Measurements from ENCODE around the gene GKAP1.
"Not testable (repeated sequence)": the region's sequence is repeated elsewhere in the genome, so short reads cannot be mapped to it uniquely, and the experiment has no call there.

Gene GKAP1

DNA sequence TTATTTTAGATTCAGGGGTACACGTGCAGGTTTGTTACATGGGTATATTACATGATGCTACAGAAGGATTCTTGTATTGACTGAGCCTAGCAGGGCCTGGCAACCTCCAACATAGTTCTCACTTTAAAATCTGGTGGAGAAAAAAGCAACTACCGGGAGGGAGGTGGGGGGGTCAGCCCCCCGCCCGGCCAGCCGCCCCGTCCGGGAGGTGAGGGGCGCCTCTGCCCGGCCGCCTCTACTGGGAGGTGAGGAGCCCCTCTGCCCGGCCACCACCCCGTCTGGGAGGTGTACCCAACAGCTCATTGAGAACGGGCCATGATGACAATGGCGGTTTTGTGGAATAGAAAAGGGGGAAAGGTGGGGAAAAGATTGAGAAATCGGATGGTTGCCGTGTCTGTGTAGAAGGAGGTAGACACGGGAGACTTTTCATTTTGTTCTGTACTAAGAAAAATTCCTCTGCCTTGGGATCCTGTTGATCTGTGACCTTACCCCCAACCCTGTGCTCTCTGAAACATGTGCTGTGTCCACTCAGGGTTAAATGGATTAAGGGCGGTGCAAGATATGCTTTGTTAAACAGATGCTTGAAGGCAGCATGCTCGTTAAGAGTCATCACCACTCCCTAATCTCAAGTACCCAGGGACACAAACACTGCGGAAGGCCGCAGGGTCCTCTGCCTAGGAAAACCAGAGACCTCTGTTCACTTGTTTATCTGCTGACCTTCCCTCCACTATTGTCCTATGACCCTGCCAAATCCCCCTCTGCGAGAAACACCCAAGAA is 88.8 kb downstream of the GKAP1 start:
- DNase-seq (ENCODE audit: low read depth in 2 of 2): not testable (repeated sequence)

DNA sequence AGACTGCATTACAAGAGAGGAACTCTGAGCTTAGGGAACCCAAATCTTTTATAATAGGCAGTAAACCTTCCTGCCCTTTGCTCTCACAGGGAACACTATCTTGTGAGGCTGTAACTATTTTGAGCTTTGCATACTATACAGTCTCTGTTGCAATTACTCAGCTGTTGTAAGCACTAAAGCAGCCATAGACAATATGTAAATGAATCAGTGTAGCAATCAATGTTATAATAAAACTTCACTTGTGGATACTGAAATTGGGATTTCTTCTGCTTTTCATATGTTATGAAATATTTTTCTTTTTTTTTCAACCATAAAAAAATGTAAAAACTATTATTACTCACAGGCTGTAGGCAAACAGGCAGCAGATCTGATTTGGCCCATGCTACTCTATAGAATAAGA is 93.1 kb downstream of the GKAP1 start:
- DNase-seq (ENCODE audit: low read depth in 2 of 2): no peak

DNA sequence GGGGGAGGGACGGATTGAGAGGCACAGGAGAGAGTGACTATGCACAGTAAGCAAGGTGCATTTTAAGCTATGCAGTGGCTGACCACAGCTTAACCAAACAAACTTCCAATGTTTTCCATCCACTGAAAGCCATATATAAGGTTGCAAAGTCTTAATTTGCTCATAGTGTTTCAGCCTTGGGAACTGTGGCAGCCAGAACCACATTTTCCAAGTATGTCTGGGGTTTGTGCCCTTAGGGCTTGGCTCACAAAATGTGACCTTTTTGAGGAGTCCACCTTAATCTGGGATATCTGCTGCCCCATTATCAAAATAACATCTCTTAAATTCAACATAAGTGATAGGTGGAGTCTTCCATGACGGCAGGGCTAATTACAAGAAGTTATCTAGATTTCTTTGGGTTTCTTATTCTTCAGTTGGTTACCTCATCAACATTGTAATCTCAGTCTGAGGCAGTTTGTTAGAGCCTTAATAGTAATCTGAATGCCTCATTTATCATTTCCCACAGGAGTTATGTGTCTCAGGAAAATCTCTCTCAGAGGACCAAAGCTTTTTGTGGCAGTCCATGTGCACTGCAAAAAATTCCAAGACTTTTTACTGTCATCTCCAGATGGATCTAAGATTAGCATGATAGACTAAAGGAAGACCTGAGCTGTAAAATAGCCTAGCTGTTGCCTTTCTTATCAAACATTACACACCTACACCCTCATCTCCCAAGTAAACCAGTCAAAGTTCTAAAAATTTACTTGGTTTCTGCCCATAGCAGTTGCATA is 94.7 kb downstream of the GKAP1 start:
- no peak for DNase-seq (ENCODE audit: low read depth in 2 of 2)

DNA sequence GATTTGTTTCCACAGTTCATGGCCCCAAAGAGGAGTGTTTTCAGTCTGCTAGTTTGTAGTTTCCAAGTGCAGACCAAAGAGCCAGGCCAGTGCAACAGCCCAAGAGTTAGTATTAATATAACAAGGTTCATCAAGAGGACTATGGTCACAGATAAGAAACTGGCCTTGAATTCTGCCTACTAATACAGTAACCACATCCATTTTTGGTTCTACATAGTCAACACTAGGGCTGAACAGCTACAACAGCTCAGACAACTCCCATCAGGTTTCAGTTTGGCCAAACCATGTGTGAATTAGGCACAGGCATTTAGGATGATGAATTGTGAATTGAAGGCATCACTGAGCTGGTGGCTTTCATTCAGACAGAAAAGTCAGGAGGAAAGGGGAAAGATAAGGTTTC is 96.1 kb downstream of the GKAP1 start:
- no peak for DNase-seq (ENCODE audit: low read depth in 2 of 2)

DNA sequence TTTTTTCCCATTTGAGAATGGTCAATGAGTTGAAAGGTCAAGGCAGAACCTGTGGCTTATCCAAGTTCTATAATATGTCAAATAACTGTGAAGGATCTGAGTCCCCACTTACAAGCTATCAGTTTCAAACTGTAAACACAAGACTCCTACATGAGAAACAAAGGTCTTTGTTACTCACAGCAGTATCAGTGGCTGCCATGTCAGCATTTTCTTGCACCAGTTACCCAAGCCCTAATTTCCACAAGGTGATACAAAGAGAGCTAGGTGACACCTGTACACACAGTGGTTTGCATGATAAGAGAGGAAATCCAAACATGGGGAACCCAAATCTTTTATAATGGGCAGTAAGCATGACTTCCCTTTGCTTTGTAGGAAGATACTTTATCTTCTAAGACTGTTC is 101.8 kb downstream of the GKAP1 start:
- no peak for DNase-seq (ENCODE audit: low read depth in 2 of 2)

DNA sequence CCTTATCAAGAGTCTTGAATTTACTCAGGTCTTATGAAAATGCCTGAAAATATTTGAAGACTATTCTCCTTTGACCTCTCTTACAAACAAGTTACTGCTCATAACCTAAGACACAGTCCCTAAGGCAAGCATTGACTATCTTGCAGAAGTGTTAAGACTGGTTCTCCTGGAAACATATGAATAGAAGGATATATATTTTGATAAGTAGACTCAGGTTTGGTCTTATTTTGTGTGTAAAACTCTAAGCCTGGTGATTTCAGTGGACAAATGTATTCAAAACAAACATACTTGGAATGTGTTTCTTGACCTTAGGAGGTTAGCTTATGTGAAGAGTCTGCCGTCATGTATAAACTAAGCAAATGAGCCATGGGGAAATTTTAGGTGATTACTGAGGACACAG is 102.3 kb downstream of the GKAP1 start:
- no peak for DNase-seq (ENCODE audit: low read depth in 2 of 2)

DNA sequence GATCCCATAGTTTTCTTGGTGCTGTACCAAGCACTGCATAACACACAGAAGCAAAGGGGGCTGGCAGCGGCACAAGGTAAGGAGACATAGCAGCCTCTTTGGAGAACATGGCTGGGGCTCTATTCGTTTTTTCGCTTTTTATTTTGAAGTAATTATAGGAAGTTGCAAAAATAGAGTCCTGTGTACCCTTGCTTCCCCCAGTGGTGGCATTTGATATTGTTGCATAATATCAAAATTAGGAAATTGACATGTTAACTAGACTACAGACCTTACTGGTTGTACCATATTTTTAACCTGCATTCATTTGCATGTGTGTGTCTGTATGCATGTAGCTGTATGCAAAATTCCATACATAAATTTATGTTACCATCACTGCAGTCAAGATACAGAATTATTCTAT is 103.2 kb downstream of the GKAP1 start:
- DNase-seq (ENCODE audit: low read depth in 2 of 2): no peak

DNA sequence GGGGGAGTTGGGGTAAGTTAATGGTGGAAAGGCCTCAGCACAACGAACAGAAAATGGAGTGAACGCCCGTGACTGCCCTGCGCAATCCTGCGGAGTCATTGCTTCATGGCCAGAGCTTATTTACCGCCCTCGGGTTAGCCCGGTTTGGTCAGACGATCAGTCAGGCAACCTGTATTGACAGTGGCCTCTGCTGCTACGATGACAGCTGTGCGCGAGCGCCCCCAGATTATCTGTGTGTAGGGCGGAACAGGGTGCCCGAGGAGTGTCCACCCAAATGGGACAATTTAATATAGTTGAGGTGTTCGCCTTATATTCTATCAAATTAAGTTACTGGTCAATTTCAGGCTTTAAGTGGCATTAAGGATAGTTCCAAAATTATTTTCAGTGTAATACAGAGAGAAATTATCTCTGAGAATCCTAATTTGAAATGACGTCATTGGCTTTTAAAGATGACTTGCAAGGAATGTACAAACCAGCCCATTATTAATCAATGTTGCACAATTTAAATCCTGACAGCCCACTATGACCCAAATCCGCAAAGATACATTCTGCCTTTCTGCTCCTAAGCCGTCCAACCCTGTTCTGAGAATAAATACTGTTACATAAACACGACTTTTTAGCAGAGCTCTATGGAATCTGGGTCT is 108.9 kb downstream of the GKAP1 start:
- DNase-seq (ENCODE audit: low read depth in 2 of 2): no peak

DNA sequence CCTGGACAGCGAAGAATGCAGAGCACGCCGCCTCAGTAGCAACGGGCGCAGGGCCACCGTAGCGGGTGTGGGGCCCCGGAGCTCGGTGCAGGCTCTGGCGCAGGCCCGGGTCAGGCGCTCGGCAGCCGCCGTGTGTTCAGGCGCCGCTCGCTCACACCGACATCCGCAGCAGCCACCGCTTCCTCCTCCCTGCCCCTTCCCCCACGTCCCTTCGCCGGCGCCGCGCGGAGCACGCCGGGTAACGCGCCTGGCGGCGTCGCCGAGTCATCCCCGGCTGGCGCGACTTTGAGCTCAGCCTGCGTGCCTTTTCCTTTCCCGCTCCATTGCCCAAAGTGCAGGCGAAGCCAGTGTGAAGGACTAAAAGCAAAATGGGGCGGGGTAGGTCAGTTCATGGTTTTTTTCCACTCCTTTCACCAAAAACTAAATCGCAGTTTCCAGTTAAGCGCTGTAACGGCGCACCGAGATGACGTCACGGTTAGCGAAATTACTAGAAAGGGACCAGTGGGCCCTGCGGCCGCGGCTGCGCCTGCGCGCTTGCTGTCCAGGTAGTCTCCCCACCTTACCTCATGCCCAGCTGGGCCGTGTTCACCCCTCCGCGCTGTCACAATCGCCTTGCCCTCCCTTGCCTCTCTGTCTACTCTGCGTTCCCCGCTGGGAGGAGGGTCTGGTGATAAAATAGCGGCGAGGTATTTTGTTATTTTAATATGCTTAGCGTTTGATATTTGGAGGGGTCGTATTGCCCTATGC is 109.6 kb downstream of the GKAP1 start, which contains the start of gene UBQLN1:
UBQLN1 (minus strand) TSS at position 191 of the 747 bp plus-strand sequence. CDS start 279 bp downstream, outside the sequence.
- DNase-seq (ENCODE audit: low read depth in 2 of 2): peak; percentile 77

DNA sequence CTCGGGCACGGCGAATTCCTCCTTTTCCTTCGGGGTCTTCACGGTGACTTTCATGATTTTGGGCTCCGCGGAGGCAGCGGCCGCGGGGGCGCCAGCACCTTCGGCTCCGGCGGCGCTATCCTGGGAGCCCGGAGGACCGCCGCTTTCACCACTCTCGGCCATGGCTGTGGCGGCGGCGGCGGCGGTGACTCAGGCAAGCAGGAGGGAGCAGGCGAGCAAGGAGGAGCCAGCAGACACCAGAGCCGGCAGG is 110.1 kb downstream of the GKAP1 start:
- DNase-seq (ENCODE audit: low read depth in 2 of 2): peak in 1 of 2 experiments; percentile 20

DNA sequence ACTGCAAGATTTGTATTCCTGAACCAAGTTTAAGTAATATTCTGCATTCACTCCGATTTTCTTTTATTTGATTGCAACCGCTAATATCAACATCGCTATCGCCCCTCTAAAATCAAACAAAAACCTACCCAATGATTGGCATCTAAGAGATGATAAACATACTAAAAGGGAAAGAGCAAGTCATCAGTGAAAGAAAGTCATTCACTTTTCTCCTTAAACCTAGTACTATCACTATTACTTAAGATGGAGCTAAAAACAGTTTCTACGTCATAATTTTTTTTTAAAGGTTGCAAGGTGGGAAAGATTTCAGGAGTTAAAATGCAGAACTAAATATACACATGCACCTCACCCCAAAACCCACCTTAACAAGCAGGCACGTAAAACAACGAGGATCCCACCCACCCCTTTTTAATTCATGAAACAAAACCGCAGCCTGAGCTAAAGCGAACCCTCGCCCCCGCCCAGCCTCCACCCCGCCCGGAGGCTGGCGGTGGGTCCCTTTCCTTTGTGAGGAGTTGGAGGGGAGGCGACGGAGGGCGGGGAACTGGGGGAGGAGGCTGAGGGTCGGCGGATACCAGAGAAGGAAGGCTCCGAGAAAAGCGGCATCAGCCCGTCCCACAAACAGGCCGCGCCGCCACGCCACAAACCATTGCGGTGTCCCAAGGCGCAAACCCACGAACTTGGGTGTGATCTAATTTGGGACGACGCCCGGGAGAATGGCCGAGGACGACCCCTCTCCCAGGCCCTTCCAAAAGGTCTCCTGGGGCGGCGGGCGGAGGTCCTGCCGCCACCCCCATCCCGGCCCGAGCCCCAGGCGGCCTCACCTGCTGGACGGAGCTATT is 110.7 kb downstream of the GKAP1 start:
- no peak for DNase-seq (ENCODE audit: low read depth in 2 of 2)

DNA sequence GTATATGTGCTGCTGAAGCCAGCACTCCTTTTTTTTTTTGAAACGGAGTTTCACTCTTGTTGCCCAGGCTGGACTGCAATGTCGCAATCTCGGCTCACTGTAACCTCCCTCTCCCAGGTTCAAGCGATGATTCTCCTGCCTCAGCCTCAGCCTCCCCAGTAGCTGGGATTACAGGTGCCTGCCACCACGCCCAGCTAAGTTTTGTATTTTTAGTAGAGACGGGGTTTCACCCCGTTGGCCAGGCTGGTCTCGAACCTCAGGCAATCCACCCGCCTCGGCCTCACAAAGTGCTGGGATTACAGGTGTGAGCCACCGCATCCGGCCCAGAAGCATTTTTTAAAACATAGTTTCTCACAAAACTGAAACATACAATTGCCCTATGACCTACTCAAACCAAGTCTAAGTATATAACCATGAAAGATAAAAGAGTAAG is 112.3 kb downstream of the GKAP1 start:
- not testable (repeated sequence) for DNase-seq (ENCODE audit: low read depth in 2 of 2)

DNA sequence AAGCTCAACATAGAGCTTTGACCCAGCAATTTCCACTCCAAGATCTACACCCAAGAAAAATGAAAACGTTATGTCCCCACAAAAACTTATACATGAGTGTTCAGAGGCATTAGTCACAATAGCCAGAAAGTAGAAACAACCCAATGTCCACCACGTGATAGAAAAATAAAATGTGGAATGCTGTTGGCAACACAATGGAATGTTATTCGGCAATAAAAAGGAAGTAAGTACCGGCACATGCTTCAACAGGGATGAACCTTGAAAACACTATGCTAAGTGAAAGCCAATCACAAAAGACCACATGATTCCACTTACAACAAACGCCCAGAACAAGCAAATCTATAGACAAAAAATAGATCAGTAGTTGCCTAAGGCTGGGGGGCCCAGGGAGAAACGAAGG is 115.8 kb downstream of the GKAP1 start:
- DNase-seq (ENCODE audit: low read depth in 2 of 2): peak; percentile 7 to 11

DNA sequence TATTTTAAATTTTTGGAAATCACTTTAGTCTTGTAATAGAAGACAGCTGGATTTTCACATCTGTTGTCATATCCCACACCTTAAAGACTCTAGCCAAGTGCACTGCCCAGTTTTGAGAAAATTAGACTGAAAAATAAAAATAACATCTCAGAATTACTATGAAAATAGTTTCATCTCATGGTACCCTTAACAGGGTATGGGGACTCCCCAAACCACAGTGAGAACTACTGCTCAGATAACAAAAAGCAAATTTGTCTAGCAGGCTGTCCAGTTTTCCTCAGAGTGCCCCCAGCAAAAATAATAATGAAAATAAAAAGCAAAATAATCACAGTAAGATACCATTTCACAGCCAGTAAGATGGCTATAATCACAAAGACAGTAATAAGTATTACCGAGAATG is 116.3 kb downstream of the GKAP1 start:
- no peak for DNase-seq (ENCODE audit: low read depth in 2 of 2)

DNA sequence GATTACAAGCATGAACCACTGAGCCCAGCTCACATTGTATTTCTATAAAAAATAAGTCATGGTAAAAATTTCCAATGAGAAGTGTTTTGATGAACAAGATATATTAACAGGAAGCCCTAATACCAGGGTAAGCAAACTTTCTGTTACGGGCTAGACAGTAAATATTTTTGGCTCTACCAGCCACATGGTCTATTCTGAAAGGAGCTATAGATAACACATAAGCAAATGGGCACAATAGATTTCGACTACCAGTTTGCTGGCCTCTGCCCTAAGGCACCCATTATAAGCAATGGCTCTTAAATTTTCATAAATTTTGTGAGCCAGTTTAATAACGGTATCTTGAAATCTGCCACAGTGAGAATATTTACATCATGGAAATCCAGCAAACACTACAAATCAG is 118.0 kb downstream of the GKAP1 start:
- DNase-seq (ENCODE audit: low read depth in 2 of 2): no peak

DNA sequence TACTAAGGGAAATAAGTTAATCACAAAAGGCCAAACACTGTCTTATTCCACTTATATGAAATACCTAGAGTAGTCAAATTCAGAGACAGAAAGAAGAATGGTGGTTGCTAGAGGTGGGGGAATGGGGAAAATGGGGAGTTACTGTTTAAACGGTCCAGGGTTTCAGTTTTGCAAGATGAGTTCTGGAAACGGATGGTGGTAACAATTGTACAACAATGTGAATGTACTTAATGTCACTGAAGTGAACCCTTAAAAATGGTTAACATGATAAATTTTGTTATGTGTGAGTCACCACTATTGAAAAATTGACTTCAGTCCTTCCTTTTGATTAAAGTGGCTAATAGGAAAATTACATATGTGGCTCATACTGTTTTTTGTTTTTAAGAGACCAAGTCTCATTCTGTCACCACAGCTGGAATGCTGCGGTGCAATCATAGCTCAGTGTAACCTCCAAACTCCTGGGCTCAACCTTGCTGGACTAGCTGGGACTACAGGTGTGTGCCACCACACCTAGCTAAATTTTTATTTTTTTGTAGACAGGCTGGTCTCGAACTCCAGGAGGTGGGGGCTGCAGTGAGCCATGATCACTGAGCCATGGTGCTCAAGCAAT is 118.5 kb downstream of the GKAP1 start:
- DNase-seq (ENCODE audit: low read depth in 2 of 2): no peak

DNA sequence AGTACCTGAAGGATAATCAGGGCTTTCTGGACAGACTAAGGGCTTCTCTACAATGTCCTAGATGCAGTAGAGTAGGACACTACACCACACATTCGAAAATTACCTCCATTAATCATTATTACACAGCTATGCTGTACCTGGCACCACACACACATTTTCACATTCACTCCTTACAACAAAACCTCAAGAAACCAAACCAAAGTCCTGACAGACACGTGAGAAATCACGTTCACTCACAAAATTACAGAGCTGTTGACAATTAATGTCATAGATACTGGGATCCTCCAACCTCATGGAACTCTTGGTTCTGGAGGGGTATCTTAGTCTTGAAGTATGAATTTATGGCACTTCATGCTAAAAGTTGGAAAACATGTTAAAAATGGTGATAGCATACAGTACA is 126.1 kb downstream of the GKAP1 start:
- DNase-seq (ENCODE audit: low read depth in 2 of 2): no peak

Measured in fibroblast of skin of left biceps (primary cell).